Neural crest cell (in vitro differentiated cells): ENCODE data around the gene ZNF654. TPM values are rescaled to one million over a fixed set of nuclear protein-coding genes. Genes with fewer than 3 reads are reported as not detected.
A peak's percentile ranks its signal among the peaks of the same experiment; 100 is the strongest.

Source experiments
- DNase-seq: peaks from one replicate; pipeline ENCODE4 v3.0.0; 2021; ENCODE audit warnings: low read depth, mixed read lengths, low spot score
- H3K27ac Mint-ChIP-seq: one replicate; pipeline ENCODE4 v1.8.0; 2021; ENCODE audit warnings: mild to moderate bottlenecking, mixed read lengths; ENCODE audit not compliant: unreplicated experiment
- H3K27me3 Mint-ChIP-seq: 2 replicates; pipeline ENCODE4 v1.8.0; 2021; ENCODE audit warnings: low read depth, mild to moderate bottlenecking, mixed read lengths
- H3K36me3 Mint-ChIP-seq: 2 replicates; pipeline ENCODE4 v1.8.0; 2021; ENCODE audit warnings: low read depth, mild to moderate bottlenecking, mixed read lengths
- H3K4me1 Mint-ChIP-seq: 2 replicates; pipeline ENCODE4 v1.8.0; 2021; ENCODE audit warnings: mixed read lengths
- H3K4me3 Mint-ChIP-seq: one replicate; pipeline ENCODE4 v1.8.0; 2021; ENCODE audit warnings: mild to moderate bottlenecking, mixed read lengths
- H3K9me3 Mint-ChIP-seq: 2 replicates; pipeline ENCODE4 v1.8.0; 2021; ENCODE audit warnings: mixed read lengths
- CTCF ChIP-seq: fragments of 200-600 bp; sonication (generic); conservative IDR thresholded peaks from 2 replicates; pipeline ENCODE4 v1.5.0; 2021; ENCODE audit warnings: antibody characterized with exemption, mild to moderate bottlenecking
- total RNA-seq: library from RNA; stranded (reverse); gene quantifications from 2 replicates; pipeline ENCODE4 v1.2.1, GENCODE V29; 2021

ZNF654 gene
- total RNA-seq, 1 donor from 2014 or later, result 7.2 TPM

DNA sequence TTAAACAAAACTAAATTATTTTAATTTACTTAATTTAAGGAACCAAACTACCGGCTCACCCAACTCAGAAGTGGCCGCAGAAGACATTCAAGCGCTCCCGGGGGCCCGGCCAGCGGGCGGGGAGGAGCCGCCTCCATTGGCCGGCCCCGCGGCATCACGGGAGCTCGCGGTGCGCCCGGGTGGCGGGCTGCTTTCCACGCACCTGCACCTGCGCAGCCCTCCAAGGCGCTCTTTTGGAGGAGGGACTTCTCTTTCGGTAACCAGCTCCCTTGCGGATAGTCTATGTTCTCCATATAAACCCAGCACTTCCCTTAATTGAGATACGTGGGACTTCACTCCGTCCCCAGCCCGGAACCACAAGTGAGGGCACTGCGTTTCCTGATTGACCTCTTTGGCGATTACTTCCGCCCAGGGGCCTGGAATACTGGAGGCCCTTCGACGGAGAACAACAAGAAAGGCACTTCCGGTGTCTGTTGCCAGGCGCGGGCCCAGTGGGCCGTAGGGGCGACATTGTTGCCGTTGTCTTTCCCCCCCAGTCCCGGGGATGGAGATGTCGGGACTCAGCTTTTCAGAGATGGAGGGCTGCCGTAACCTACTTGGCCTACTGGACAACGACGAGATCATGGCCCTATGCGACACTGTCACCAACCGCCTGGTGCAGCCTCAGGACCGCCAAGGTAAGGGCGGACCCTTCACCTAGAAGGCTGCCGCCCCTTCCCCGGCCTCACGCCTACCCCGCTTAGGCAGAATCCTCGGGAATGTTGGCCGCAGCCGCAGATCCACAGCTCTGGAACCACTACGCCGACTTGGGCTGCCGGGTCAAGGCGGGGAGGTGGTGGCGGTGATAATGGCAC lies 90.7 kb downstream of the ZNF654 start, which contains the start of gene C3orf38:
Gene C3orf38 (plus strand): TSS at position 451 of the 854 bp plus-strand sequence. CDS start 94 bp downstream, at position 545.
- DNase-seq, result peak; percentile 78
- Mint-ChIP-seq H3K4me3 (peak within 1 kb of the TSS; percentile 100), H3K9me3 (no peaks in the 10 kb centered on the region), H3K27me3 (no peaks in the 10 kb centered on the region), H3K36me3 (peaks cover 16% of the 10 kb centered on the region), H3K27ac (peak within 1 kb of the TSS; percentile 99), H3K4me1 (peaks cover 46% of the 10 kb centered on the region)
- no peak for TF ChIP-seq CTCF

GRCh38 chr3:88150371-88150770 lies 91.3 kb downstream of the ZNF654 start:
- peaks cover 46% of the 10 kb centered on the region for H3K4me1 Mint-ChIP-seq
- no peaks in the 10 kb centered on the region for H3K9me3 Mint-ChIP-seq
- H3K4me3 Mint-ChIP-seq, result peak overlapping the region; percentile 100
- peak overlapping the region; percentile 99 for H3K27ac Mint-ChIP-seq
- TF ChIP-seq CTCF, result no peak
- H3K36me3 Mint-ChIP-seq, result peaks cover 16% of the 10 kb centered on the region
- H3K27me3 Mint-ChIP-seq, result no peaks in the 10 kb centered on the region
- DNase-seq, result no peak

DNA sequence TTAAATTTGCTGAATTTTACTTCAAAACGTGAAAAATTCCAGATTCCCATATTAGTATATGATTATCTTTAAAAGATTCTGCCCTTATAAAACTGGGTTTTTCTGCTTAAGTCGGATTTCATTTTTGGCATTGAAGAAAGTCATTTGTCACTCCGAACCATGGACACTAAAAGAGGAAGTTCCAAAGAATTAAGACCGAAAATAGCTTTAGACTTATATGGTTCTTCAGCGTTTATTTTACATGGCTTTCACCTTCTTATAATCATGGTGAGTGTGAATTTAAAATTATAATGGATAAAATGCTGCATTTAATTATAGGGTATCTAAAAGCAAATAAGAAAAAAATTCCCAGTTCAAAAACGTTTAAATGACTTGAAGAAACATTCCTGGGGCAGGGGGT lies 91.8 kb downstream of the ZNF654 start:
- TF ChIP-seq CTCF, result no peak
- Mint-ChIP-seq H3K27me3 (no peaks in the 10 kb centered on the region), H3K4me3 (peak overlapping the region; percentile 100)

DNA sequence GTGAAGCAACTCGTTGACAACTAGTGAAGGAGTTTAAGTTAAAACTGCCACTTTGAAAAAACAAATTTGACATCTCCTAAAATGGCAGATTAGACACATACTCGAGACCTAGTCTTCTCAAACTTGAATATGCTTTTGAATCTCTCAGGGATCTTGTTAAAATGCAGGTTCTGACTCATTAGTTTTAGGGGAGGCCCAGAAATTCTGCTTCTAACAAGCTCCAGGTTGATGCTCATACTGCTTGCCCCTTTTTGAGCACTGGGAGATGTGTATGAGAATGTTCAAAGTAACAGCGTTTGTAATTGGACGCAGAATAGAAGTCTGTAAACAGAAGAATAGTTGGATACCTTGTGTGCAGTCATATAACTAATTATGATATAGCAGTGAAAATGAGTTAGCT lies 92.3 kb downstream of the ZNF654 start:
- TF ChIP-seq CTCF, result no peak
- Mint-ChIP-seq H3K27me3 (no peaks in the 10 kb centered on the region), H3K36me3 (peaks cover 19% of the 10 kb centered on the region), H3K9me3 (no peaks in the 10 kb centered on the region), H3K4me3 (peak overlapping the region; percentile 82), H3K4me1 (peaks cover 46% of the 10 kb centered on the region), H3K27ac (no peak overlapping the region)
- DNase-seq, result no peak

More for the DNA sequence above, 91.8 kb downstream of the ZNF654 start:
- H3K9me3 Mint-ChIP-seq, result no peaks in the 10 kb centered on the region
- DNase-seq, result no peak
- H3K4me1 Mint-ChIP-seq, result peaks cover 46% of the 10 kb centered on the region
- H3K36me3 Mint-ChIP-seq, result peaks cover 19% of the 10 kb centered on the region
- no peak overlapping the region for H3K27ac Mint-ChIP-seq

DNA sequence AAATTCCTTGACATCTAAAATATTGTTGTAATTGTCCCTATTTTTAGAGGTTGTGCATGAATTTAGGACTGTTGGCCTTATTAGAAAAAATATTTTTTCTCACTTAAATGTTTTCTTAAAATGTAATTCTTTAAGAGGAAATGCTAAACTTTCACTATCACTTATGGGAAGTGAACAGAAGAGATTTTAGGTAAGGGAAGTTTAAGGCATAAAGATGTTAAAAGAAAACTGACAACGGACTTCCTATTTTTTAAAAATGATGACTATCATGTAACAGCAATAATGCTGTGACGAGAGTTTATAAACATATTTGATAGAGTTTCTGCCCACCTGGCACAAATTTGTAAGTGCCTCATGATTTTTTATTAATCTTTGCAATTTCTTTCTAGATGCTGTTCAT lies 93.8 kb downstream of the ZNF654 start:
- Mint-ChIP-seq H3K27me3 (no peaks in the 10 kb centered on the region), H3K9me3 (no peaks in the 10 kb centered on the region), H3K4me3 (peak overlapping the region; percentile 57), H3K36me3 (peaks cover 20% of the 10 kb centered on the region), H3K27ac (no peak overlapping the region), H3K4me1 (peaks cover 34% of the 10 kb centered on the region)
- DNase-seq, result no peak
- no peak for TF ChIP-seq CTCF
